NAMALWA (cell line): ENCODE results near the gene YWHAH.

ENCODE experiments used
- DNase-seq: peaks from one replicate; pipeline ENCODE4 v3.0.0-alpha.2; 2015; ENCODE audit warnings: low spot score

YWHAH gene

GRCh38 chr22:31923136-31923535, 21.2 kb upstream of the YWHAH start:
- DNase-seq = no peak

DNA sequence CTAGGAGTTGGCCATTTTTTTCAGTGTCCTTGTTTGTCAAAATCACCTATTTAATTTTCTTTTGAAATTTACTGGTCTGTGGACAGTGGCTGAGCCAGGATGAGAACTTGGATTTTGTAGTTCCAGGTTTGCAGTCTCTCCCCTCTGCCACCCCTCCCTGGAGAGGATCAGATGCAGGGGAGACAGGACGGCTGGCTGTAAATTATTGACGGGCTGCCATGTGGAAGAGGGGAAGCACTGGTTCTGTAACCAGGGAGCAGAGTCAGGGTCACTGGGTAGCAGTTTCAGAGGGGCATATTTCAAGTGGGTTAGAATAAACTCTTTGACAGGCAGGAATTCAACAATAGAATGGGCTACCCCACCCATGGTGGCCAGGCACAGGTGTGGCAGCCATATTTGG, 20.6 kb upstream of the YWHAH start:
- DNase-seq = no peak

GRCh38 chr22:31925056-31925455, 19.3 kb upstream of the YWHAH start:
- no peak for DNase-seq

DNA sequence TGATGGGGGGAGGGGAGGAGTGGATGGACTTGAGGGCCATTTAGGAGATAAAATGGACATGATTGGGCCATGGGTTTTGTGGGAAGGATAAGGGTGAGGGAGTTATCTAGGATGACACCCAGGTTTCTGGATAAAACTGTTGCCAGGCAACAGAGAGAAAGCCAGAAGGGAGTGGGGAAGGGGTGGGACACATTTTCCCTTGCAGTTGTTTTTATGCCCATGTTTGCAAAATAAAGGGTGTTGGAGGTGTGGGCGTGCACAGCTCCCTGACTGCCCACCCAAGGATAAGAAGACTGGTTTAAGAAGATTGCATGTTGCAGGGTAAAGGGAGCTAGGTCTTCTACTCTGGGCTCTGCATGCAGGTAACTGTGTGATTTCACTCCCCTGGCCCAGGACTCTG, 18.3 kb upstream of the YWHAH start:
- no peak for DNase-seq

GRCh38 chr22:31926969-31927368, 17.4 kb upstream of the YWHAH start:
- no peak for DNase-seq

- no peak for DNase-seq
Measured at GRCh38 chr22:31927562-31927961, 16.8 kb upstream of the YWHAH start.

DNA sequence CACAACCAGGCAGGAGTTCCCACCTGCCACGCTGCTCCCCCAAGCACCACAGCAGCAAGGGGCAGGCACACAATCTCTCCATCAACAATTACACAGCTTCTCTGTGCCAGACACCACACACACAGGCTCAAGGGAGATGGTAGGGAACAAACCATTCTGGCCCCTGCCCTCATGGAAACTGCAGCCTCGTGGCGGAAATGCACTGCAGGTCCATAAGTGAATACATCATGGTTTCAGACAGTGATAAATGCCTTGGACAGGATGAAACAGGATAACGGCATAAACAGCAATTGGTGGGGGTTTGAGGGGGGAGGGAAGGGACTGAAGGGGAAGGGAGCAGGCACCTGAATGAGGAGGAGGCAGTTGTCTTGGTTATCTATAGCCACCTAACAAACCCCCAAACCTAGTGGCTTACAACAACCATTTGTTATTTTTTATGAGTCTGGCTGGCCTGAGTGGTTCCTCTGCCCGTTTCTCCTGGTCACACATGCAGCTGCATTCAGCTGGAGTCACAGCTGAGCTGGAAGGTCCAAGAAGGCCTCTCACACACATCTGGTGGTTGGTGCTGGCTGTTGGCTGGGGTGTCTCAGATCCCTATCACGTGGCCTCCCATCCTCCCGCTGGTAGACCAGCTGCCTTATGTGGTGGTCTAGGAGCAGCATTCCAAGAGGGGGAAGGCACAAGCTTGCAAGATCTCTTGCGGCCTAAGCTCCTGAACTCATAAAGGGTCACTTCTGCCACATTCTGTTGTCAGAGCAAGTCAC, 15.0 kb upstream of the YWHAH start:
- no peak for DNase-seq

DNA sequence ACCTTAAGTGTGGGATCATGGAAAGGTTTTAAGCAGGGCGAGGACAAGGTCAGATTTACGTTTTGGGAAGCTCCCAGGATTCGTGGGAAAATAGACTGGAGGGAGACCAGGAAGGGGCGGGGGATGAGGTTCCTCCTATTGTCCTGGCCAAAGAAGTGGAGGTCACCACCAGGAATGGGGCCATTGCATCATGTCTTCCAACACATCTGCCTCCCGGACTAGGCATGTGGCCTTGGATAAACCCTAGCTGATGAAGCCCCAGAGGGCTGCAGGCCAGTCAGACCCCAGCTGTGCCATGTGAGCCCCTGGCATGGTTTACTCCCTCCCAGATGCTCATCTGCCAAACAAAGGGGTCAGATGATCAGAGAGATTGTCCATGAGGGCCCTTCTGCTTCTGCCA, 11.5 kb upstream of the YWHAH start:
- DNase-seq = no peak

DNA sequence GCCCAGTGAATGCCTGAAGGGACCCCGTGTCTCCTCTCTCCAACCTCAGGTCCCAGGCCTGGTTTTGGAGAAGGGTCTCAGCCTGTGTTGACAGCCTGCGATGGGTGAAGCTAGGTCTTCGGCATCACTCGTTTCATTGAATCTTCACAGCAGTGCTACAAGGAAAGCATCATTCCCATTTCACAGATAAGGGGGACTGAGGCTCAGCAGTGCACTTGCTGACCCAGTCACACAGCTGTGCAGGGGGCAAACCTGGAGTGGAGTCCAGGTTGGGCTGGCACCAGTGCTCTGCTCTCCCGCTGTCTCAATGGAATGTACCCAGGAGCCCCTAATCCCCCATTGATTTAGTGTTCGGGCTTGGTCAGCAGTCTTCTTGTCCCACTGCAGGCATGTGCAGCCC, 10.9 kb upstream of the YWHAH start:
- no peak for DNase-seq

DNA sequence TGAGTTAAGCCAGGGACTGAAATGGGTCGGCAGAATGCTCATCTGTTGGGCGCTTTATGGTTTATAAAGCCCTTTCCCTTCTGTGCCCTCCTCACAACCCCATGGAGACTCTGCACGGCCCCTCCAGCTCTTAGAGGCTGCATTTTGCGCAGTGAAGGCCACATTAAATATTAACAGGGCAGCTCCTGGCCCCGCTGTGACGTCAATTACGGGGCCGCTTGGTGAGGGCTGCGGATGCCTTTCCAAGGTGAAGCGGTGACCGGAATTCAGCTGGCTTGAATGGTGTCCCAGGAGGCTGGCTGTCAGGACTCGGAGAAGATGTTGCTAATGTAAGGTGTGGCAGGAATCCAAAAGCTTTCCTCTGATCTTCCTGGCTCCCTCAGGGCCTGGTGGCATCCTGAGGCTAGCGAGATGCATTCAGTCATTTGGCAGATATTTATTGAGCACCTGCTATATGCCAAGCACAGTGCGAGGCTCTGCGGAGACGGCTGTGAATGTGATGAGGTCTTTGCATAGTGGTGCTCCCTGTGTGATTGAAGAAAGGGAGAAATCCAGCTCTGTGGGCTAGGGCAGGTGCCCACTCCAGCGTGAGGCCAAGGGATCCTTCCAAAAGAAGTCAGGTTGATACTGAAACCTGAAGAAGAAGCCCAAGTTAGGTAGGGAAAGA, 10.4 kb upstream of the YWHAH start:
- DNase-seq = no peak

- no peak for DNase-seq
Measured at GRCh38 chr22:31935961-31936635, 8.2 kb upstream of the YWHAH start.

DNA sequence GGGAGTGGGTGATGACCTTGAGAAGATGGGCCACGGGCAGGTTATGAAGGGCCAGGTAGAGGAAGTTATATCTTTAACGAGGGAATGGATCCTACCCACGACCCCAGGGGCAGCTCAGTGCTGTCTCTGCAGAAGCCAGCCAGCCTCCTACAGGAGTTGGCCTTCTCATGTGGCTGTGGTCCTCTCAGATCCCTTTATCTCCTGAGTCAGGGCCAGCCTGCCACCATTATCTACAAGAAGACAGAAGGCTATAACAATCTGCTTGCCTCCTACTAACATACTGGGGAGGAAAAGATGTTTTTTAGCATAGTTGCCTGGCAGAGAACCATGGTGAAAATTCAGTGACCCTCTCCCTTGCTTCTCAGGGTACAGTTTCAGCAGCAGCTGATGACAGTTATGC, 7.0 kb upstream of the YWHAH start:
- no peak for DNase-seq

- no peak for DNase-seq
Measured at GRCh38 chr22:31938296-31938695, 6.0 kb upstream of the YWHAH start.

DNA sequence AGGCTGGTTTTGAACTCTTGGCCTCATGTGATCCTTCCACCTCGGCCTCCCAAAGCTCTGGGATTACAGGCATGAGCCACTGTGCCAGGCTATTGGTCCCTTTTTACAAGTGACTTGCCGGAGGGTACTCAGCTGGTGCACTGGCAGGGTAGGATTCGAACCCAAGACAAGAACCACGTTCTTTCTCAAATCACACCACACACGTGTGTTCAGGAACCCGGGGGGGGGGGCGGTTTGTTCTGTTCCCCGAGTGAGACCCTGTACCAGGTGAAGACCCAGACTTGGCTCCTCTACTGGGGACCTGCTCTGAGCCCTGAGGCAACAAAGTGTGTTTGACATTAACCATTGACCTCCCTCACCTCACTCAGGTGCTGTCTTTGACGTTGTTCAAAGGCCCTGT, 3.8 kb upstream of the YWHAH start:
- no peak for DNase-seq

DNA sequence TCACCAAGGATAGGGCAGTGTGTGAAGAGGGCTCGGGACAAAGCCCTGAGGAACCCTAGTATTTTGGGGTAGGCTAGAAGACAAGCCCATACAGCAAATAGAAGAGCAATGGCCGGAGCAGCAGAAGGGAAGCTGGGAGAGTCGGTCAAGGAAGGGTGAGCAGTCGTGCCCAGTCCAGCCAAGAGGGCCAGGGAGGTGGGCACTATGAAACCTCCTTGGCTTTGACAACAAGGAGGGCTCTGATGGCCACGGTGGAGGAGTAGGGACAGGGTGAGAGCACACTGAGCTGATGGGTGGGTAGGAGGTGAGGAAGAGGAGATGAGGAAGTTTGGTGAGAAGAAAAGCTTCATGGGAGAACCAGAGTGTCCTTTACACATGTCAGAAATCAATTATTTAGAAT, 2.2 kb upstream of the YWHAH start:
- DNase-seq = no peak

- DNase-seq = no peak
Measured at GRCh38 chr22:31943206-31943977, 943 bp upstream of the YWHAH start.

DNA sequence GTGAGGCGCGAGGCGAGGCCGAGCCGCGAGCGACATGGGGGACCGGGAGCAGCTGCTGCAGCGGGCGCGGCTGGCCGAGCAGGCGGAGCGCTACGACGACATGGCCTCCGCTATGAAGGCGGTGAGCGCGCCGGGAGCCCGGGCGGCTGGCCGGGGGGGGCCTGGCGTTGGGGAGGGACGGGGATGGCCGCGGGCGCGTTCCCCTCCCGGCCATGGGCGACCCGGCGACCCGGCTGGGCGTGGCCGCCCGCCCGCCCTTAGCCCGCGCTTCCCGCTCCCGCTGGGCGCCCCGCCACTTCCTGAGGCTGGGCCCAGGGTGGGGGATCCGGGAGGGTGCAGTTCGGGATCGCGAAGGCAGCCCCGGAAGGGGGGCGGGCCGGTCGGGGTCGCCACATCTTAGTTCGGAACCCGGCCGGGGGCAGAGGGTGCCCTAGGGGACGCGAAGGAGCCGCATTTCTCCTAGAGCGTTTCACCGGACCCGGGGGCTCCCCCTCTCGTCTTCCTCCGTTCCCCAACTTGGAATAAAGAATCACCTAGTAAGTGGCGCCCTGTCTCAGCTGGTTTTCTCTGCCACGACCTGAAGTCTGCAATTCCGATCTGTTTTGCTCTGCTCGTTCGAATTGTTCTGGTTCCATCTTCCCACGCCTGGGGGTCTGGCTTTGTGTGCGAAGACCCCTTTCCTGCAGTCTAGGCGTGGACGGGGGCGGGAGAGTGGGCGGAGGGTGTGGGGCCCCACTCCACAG, 536 bp downstream of the YWHAH start:
- DNase-seq = peak; percentile 53

GRCh38 chr22:31945443-31945855, 1.1 kb downstream of the YWHAH start:
- peak; percentile 53 for DNase-seq

GRCh38 chr22:31945971-31946680, 1.8 kb downstream of the YWHAH start:
- DNase-seq = peak; percentile 33

GRCh38 chr22:31947296-31947695, 3.0 kb downstream of the YWHAH start:
- DNase-seq = peak; percentile 82

GRCh38 chr22:31948002-31948401, 3.7 kb downstream of the YWHAH start:
- no peak for DNase-seq
